Measurements from ENCODE around the gene DPF3. TPM values are rescaled to one million over a fixed set of nuclear protein-coding genes. Genes with fewer than 3 reads are reported as not detected.
A peak's percentile ranks its signal among the peaks of the same experiment; 100 is the strongest.

Gene DPF3
- 0.86 and 0.94 TPM in 2 replicates for total RNA-seq

GRCh38 chr14:72893636-72894322 lies at the start of gene DPF3:
Gene DPF3 (minus strand): TSS chr14:72894101. CDS start chr14:72894088, 13 bp downstream.
- DNase-seq (ENCODE audit: low read depth) = peak; percentile 72
- H3K4me3 ChIP-seq (ENCODE audit: low read depth, low read length) = peak within 1 kb of the TSS; percentile 75
- TF ChIP-seq, protein P1, sequence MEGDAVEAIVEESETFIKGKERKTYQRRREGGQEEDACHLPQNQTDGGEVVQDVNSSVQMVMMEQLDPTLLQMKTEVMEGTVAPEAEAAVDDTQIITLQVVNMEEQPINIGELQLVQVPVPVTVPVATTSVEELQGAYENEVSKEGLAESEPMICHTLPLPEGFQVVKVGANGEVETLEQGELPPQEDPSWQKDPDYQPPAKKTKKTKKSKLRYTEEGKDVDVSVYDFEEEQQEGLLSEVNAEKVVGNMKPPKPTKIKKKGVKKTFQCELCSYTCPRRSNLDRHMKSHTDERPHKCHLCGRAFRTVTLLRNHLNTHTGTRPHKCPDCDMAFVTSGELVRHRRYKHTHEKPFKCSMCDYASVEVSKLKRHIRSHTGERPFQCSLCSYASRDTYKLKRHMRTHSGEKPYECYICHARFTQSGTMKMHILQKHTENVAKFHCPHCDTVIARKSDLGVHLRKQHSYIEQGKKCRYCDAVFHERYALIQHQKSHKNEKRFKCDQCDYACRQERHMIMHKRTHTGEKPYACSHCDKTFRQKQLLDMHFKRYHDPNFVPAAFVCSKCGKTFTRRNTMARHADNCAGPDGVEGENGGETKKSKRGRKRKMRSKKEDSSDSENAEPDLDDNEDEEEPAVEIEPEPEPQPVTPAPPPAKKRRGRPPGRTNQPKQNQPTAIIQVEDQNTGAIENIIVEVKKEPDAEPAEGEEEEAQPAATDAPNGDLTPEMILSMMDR (conservative IDR thresholded peaks at IDR 0.05; ENCODE audit: low read depth, low read length) = no peak

- TF ChIP-seq, protein P1 (conservative IDR thresholded peaks at IDR 0.05; ENCODE audit: low read depth, low read length) = peak; percentile 12
- DNase-seq (ENCODE audit: low read depth) = no peak
- H3K4me3 ChIP-seq (ENCODE audit: low read depth, low read length) = no peak overlapping the region
Observed at GRCh38 chr14:72942934-72943333, 49.0 kb upstream of the DPF3 start.

DNA sequence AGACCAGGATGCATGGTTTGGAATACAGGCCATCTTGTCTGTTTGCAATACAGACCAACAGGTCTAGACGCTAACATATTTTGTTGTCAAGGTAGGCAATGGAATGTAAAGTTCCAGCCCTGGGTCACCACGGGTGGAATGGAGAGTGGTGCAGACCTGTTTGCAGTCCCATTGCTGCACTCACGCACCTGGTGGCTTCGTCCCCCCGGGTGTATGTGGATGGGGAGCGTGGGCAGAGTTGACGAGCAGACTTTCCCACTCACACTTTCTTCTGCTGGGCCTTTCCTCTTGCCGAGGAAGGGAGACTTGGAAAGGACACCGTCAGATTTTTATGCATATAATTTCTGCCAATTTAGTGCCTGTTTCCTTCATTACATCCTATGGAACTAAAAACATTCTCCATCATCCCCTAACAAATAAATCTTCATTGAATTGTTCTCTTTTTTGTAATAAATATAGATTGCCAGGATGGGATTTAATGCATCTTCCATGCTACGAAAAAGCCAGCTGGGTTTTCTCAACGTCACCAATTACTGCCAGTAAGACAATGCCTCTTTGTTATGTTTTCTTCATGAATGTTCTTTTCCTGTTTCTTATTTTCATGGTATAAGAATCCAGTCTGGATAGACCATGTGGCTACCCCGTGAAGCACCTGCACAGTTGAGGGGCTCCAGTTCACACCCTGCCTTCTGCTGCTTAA lies 47.5 kb upstream of the DPF3 start:
- no peak overlapping the region for H3K4me3 ChIP-seq (ENCODE audit: low read depth, low read length)
- TF ChIP-seq, protein P1 (conservative IDR thresholded peaks at IDR 0.05; ENCODE audit: low read depth, low read length) = no peak
- no peak for DNase-seq (ENCODE audit: low read depth)

DNA sequence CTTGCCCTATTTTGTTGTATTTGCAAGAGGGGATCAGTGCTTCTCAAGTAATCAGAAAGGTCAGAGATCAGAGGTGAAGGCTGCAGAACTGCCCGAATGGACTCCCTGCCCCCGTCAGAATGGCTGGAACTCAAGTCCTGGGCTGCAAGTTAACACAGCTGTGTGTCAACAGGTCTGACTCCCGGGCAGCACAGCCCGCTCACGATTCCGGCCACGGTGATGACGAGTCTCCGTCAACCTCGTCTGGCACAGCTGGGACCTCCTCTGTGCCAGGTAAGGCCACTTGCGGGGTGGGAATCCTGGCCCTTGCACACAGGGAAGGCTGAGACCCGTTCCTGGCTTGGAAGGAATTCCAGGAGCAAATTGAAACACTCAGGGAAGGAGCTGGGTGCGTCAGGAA lies 45.7 kb upstream of the DPF3 start:
- no peak overlapping the region for H3K4me3 ChIP-seq (ENCODE audit: low read depth, low read length)
- TF ChIP-seq, protein P1 (conservative IDR thresholded peaks at IDR 0.05; ENCODE audit: low read depth, low read length) = no peak
- no peak for DNase-seq (ENCODE audit: low read depth)

DNA sequence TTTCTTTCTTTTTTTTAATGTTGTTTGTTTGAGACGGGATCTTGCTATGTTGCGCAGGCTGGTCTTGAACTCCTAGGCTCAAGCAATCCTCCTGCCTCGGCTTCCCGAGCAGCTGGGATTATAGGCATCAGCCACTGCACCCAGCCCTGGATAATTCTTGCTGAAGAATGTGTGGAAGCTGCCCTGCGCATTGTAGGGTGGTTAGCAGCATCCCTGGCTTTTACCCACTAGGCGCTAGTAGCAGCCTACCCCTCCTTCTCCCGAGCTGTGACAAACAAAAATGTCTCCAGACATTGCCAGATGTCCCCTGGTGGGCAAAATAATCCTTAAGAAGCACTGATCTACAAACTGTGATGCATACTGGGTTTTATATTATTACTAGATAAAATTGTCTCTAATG lies 39.0 kb upstream of the DPF3 start:
- no peak for DNase-seq (ENCODE audit: low read depth)
- H3K4me3 ChIP-seq (ENCODE audit: low read depth, low read length) = no peak overlapping the region
- TF ChIP-seq, protein P1 (conservative IDR thresholded peaks at IDR 0.05; ENCODE audit: low read depth, low read length) = no peak

DNA sequence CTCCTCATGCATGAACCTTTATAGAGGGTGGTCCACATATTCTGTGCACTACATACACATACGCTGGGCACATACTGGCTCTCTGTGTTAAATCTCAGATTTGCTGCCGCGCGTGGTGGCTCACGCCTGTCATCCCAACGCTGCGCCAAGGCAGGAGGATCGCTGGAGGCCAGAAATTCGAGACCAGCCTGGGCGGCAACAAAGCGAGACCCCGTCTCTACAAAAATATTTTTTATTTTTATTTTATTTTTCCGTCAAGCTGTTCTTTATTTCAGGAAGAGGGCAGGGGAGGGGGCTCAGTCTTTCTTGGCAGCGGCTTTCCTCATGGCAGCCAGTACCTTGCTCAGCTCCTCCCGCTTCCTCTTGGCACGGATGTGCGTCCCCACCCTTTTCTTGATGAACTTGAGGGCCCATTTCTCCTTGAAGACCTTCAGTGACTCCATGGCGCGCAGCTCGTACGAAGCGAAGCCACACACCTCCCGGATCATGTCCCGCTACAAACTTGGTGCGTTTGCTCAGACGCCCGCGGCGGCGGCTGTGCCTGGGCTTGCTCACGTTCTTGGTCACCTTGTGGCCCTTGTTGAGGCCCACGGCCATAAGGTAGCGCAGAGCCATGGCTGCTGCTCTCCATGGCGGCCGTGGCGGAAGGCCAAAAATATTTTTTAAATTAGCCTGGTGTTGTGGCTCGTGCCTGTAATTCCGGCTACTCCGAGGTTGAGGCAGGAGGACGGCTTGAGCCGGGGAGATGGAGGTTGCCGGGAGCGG lies 35.6 kb upstream of the DPF3 start:
- no peak overlapping the region for H3K4me3 ChIP-seq (ENCODE audit: low read depth, low read length)
- TF ChIP-seq, protein P1 (conservative IDR thresholded peaks at IDR 0.05; ENCODE audit: low read depth, low read length) = no peak
- DNase-seq (ENCODE audit: low read depth) = no peak

Data from epithelial cell of proximal tubule (primary cell).